Activated CD8-positive, alpha-beta memory T cell treated with anti-CD3 and anti-CD28 coated beads for 24 hours (primary cell): Measurements from ENCODE around the gene CUL1.

ENCODE experiments used
- DNase-seq: peaks from one replicate; pipeline ENCODE4 v3.0.0-alpha.2; 2020

The CUL1 gene

GRCh38 chr7:148811892-148812291, 113.2 kb downstream of the CUL1 start:
- DNase-seq = no peak

GRCh38 chr7:148813890-148814289, 115.2 kb downstream of the CUL1 start:
- DNase-seq = no peak

- DNase-seq = no peak
These were observed 116.3 kb downstream of the CUL1 start for GRCh38 chr7:148814922-148815559.

DNA sequence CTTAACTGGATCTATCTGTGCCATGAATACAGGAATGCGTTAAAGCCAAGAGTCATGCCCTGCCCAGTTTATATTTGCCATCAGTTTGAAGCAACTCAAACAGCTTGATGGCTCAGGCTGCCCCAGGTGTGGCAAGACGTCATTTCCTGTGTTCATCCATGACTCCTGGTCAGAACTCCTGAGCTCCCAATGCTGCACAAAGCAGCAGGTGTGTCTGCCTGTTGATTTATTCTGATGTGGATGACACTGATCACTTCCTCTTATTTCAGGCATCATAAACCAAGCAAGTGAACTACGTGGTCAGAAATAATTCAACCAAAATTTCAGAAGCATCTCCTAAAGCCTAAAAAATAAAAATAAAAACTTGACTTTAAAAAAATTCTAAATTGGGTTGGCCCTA, 116.9 kb downstream of the CUL1 start:
- no peak for DNase-seq

DNA sequence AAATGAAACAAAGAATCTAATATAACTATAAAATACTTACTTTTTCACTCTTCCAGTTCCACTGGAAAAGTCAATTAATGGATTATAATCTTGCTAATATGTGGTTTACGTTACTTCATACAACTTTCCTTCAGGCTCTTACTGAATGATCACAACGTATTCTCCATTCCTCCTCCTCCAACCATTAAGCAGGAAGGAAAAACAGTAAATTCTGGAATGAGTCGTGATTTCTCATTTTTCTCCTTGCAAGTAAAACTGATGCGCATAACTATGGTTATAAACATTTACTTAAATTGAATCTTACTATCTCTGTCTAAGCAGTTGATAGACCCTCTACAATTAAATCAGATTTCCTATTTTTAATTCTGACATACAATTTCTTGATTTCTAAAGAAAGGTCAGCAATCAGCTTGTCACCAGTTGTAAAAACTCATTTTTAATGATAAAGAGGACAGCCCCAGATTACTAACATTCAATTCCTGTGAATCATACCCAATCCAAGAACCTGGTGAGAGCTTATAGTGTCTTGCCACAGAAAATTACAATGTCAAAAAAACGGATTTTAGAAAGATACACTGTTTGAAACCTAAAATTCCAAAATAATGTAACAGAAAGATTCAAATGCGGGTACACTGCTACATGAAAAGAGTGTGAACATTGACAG, 121.1 kb downstream of the CUL1 start:
- no peak for DNase-seq

DNA sequence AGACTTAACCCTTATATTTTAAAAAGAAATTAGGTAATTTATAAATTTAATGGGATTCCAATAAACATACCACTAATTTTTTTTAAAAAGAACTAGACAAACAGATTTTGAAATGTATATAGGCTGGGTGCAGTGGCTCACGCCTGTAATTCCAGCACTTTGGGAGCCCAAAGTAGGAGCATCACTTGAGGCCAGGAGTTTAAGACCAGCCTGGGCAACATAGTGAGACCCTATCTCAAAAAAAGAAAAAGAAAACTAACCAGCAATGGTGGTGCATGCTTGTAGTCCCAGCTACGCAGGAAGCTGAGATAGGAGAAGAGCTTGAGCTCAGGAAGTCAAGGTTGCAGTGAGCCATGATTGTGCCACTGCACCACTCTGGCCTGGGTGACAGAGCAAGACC, 122.7 kb downstream of the CUL1 start:
- DNase-seq = no peak

DNA sequence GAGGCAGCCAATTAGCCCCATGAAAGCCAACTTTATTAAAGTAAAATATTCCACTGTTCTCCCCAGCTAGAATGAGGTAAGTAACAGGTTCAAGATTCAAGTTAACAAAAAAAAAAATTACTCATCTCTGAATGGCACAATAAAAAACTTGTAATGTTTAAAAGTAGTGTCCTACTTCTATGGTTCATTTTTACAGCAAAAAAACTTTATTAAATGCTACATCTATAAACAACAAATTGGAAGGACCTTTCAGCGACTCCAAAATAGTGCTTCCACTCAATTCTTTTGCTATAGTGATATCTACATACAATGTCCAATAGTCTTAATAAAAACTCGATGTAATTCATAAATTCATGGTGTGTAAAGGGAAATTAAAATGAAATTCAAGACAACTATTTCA, 126.2 kb downstream of the CUL1 start:
- no peak for DNase-seq

DNA sequence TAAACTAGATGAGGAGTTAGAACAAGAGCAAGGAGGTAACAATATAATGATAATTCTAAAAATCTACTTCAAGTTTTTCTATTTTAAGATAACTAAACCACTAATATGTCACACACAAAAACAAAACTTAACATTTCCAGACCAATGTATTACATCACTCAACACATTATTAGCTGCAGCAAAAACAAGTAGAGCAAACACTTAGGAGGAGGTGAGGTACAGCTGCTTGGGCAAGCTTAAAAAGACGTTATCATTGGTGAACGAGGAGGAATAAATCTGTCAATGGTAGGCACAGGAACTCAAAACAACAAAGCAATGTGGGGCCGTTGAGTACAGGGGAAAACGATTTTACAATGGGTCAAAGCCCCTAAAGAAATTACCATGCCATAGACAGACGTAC, 126.6 kb downstream of the CUL1 start:
- DNase-seq = no peak

DNA sequence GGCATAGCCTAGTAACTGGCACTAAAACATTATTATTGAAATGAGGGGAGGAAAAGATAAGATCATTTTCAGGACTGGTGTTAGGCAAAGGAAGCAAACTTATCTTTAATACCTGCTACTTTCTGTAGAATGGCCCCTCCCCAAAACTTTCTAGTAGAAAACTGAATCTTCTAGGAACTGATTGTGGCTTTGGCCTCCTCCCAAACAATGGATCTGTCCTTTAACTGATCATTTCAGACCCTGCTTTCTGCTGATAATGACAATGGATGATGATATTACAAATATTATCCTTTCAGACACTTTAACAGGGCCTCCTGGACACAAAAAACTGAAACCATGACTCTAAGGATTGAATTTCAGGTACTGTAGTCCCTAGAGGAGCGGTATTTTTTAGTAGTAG, 130.3 kb downstream of the CUL1 start:
- no peak for DNase-seq

DNA sequence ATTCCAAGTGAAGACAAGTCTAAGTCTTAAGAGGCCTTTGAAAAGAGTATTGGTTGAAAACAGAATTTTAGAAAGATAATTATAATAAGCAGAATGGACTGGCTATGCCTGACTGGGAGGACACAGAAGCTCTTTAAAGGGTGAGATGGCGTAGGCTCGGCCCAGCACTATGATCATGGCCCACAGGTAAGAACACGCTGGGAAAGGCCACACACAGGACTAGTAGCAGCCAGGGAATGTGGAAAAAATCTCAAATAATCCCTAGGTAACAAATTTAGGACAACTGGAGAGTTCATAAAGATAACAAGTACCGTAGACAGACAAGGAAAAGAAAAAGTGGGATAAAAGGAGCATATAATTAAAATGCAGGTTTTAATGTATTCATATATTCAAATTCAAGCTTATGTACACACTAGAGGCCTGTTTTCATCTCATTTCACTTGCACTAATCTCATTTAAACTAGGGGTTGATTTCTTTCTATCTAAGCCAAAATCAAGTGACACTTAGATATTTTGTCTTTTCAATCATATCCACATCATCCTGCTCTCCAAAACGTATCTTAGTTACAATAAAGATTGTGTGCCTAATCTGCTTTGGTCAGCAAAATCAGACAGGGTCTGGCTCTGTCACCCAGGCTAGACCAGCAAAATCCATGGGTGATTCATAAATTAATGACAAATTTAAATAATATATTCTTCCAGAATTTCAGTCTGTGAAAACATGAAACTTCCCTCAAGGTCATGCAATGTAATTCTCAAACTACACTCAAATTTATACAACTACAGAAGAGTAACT, 132.4 kb downstream of the CUL1 start:
- no peak for DNase-seq

- DNase-seq = no peak
These were observed 133.1 kb downstream of the CUL1 start for GRCh38 chr7:148831782-148832181.

- DNase-seq = no peak
These were observed 135.9 kb downstream of the CUL1 start for GRCh38 chr7:148834605-148835004.

DNA sequence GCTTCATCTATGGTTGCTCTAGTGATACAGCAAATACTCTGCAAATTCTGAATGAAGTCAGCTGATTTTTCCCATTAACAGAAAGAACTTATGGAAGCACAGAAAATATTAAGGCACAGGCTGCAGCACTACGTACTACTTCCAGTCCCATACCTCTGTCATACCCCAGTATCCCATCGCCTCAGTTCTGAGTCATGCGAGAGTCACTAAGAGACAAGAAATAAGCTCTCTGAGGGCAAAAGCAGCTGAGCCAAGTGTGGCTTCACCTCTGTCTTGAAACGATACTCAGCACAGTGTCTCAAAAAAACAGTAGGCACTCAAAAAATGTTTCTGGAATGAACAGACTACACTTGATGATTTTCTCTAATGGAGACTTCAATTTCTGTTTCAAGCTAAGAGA, 137.2 kb downstream of the CUL1 start:
- no peak for DNase-seq

DNA sequence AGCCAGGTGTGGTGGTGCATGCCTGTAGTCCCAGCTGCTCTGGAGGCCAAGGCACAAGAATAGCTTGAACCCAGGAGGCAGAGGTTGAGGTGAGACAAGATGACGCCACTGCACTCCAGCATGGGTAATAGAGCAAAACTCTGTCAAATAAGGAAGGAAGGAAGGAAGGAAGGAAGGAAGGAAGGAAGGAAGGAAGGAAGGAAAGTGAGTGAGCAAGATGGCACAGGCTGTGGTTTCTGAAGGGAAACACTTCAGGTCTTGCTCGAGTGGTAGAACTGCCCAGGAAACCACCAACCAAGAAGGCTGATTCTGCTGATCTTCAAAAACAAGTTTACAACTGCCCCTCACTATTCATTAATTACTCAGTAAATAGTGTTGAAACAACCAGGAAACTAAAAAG, 140.2 kb downstream of the CUL1 start:
- no peak for DNase-seq

GRCh38 chr7:148847815-148848734, 149.4 kb downstream of the CUL1 start:
- DNase-seq = no peak

DNA sequence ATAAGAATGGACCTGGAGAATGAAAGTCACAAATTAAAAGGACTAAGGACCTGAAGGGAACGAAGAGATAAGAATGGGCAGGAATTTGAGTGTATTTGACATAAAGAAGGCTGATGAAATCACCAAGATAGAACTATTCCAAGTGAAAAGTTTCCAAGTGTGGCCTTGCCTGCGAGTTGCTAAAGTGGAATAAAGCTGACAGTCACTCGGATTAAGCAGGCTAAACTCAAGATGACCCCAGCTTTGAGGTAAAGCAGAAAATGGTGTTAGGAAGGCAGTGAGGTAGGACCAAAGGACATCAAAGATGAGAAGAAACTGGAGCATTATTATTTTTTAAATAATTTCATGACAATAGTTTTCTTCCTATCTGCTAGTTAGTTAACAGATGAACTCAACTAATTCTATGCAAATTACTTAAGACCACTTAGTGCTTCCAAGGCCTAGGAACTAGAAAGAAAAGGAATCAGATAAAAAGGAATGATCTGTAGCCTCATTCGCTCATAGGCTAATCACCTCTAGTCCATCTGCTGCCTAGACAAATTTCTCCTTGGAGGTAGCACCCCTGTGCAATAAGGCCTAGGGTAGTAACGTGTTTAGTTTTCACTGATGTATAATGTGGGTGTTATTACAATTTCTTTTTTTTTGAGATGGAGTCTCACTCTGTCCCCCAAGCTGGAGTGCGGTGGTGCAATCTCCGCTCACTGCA, 150.8 kb downstream of the CUL1 start:
- no peak for DNase-seq

- DNase-seq = no peak
These were observed 151.9 kb downstream of the CUL1 start for GRCh38 chr7:148850564-148850963.
